Measurements from ENCODE around the gene PITPNC1. TPM values are rescaled to one million over a fixed set of nuclear protein-coding genes. Genes with fewer than 3 reads are reported as not detected.

PITPNC1 gene
- total RNA-seq, 1 experiment from 2014 or later: 37.5 TPM

- no peak overlapping the region for H3K4me3 Mint-ChIP-seq
- H3K36me3 Mint-ChIP-seq (ENCODE audit: insufficient read depth in 1 of 3, low read depth in 3 of 3): no peaks in the 10 kb centered on the region
- no peaks in the 10 kb centered on the region for H3K27me3 ChIP-seq (ENCODE audit: insufficient read depth, low read length)
- TF ChIP-seq CTCF (conservative IDR thresholded peaks at IDR 0.05): no peak
- H2BK12ac ChIP-seq (ENCODE audit: insufficient read length, low read depth, low read length): no peak overlapping the region
- no peaks in the 10 kb centered on the region for H3K23me2 ChIP-seq (ENCODE audit: insufficient read length, low read depth, low read length, poor library complexity, severe bottlenecking)
- no peaks in the 10 kb centered on the region; the same call in 1 of the 2 replicates for H3K79me2 ChIP-seq (ENCODE audit: insufficient read depth, low read length)
- no peak overlapping the region for H3K56ac ChIP-seq (ENCODE audit: insufficient read length, low read depth, low read length)
- H3K27ac ChIP-seq (ENCODE audit: insufficient read length, low read depth, low read length): no peak overlapping the region
- H3K4me2 ChIP-seq (ENCODE audit: insufficient read depth, insufficient read length, low read length): no peak overlapping the region
- peaks cover 63 to 67% of the 10 kb centered on the region in 2 experiments for H3K4me1 Mint-ChIP-seq
- no peak overlapping the region for H3K23ac ChIP-seq (ENCODE audit: insufficient read length, low read depth, low read length)
- H3K9ac ChIP-seq (ENCODE audit: extremely low read depth, insufficient read length, low read length): no peak overlapping the region
- DNase-seq: no peak
- no peak overlapping the region for H2BK15ac ChIP-seq (ENCODE audit: low read depth, low read length)
- no peak overlapping the region for H4K91ac ChIP-seq (ENCODE audit: insufficient read length, low read depth, low read length)
- no peaks in the 10 kb centered on the region for H4K20me1 ChIP-seq (ENCODE audit: control insufficient read depth, insufficient read depth, insufficient read length)
- no peaks in the 10 kb centered on the region for H3K9me3 ChIP-seq (ENCODE audit: control insufficient read depth, low read depth, low read length)
- no CpG with 5 or more reads among the region's 1 CpG for WGBS (ENCODE audit: extremely low coverage, insufficient read length, low lambda C conversion rate)
- H2AFZ ChIP-seq (ENCODE audit: low read length): no peak overlapping the region
- H4K8ac ChIP-seq (replicated peaks; ENCODE audit: insufficient read length, low read depth, low read length): no peak overlapping the region
- H2BK120ac ChIP-seq (ENCODE audit: low read depth, low read length, poor library complexity, severe bottlenecking): no peak overlapping the region
- no peak overlapping the region for H3K4ac ChIP-seq (ENCODE audit: low read depth, low read length)
- peak overlapping the region in 1 of 3 experiments; percentile 37; a peak in 2 of 7 replicates for H3K27ac Mint-ChIP-seq
- H3K9me3 Mint-ChIP-seq: peaks cover 0 to 6% of the 10 kb centered on the region in 2 experiments; a peak in 1 of 5 replicates
- no peak overlapping the region for H2BK20ac ChIP-seq (ENCODE audit: low read depth, low read length, poor library complexity, severe bottlenecking)
- H3K79me1 ChIP-seq (ENCODE audit: insufficient read depth, low read depth, low read length, poor library complexity, severe bottlenecking): peaks cover 2% of the 10 kb centered on the region
- H4K5ac ChIP-seq (ENCODE audit: insufficient read length, low read depth, low read length): no peak overlapping the region
- H2BK5ac ChIP-seq (ENCODE audit: insufficient read length, low read length): no peak overlapping the region
- H3K14ac ChIP-seq (ENCODE audit: insufficient read depth, low read length): no peak overlapping the region
- H3K18ac ChIP-seq (ENCODE audit: insufficient read length, low read depth, low read length): no peak overlapping the region
- no peaks in the 10 kb centered on the region for H3K27me3 Mint-ChIP-seq (ENCODE audit: low read depth)
- H3T11ph ChIP-seq (ENCODE audit: low read length): no peak overlapping the region
- H3K4me1 ChIP-seq (ENCODE audit: insufficient read depth, low read length): peaks cover 2% of the 10 kb centered on the region; the same call in 1 of the 2 replicates
- H2AK5ac ChIP-seq (ENCODE audit: insufficient read length, low read length): no peak overlapping the region
Observed at GRCh38 chr17:67441896-67442219, 64.8 kb downstream of the PITPNC1 start.

All from H9 (cell line).